MM.1S (cell line): ENCODE measurements around the gene EI24.

Source experiments
- EZH2 ChIP-seq: fragments of 300-600 bp; sonication (generic); optimal IDR thresholded peaks from 2 replicates; pipeline ENCODE3; 2017; ENCODE audit warnings: low read depth, mild to moderate bottlenecking, antibody characterized with exemption, low read length, mixed read lengths
- EZH2phosphoT487 ChIP-seq: fragments of 300-600 bp; sonication (generic); IDR thresholded peaks from 2 replicates; pipeline ENCODE4 v1.6.1; 2018; ENCODE audit warnings: antibody characterized with exemption, low read length
- TF ChIP-seq, protein P1 (sequence below): fragments of 300-600 bp; sonication (generic); IDR thresholded peaks from 2 replicates; pipeline ENCODE4 v1.5.1; 2016; ENCODE audit warnings: antibody characterized with exemption, low read length, mixed read lengths

DNA sequence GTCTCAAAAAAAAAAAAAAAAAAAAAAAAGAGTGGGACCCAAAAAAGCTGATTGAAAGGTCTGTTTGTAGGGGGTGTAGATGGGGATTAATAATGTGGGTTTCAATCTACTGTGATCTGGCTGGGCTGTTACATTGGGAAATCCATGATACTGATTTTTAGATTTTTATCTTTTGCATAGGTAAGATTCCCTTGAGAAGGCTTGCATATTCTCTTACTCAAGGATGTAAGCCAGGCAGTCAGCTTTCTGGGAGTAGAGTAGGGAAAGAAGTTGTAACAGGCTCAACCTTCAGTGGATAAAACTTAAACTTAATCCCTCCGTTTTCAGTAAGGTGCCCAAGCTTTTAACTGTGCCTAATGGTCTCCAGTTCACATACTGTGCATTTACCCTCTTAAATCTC is 53.8 kb downstream of the EI24 start:
- TF ChIP-seq EZH2 = no peak
- TF ChIP-seq, protein P1, sequence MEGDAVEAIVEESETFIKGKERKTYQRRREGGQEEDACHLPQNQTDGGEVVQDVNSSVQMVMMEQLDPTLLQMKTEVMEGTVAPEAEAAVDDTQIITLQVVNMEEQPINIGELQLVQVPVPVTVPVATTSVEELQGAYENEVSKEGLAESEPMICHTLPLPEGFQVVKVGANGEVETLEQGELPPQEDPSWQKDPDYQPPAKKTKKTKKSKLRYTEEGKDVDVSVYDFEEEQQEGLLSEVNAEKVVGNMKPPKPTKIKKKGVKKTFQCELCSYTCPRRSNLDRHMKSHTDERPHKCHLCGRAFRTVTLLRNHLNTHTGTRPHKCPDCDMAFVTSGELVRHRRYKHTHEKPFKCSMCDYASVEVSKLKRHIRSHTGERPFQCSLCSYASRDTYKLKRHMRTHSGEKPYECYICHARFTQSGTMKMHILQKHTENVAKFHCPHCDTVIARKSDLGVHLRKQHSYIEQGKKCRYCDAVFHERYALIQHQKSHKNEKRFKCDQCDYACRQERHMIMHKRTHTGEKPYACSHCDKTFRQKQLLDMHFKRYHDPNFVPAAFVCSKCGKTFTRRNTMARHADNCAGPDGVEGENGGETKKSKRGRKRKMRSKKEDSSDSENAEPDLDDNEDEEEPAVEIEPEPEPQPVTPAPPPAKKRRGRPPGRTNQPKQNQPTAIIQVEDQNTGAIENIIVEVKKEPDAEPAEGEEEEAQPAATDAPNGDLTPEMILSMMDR = no peak
- TF ChIP-seq EZH2phosphoT487 = no peak
